Measurements from ENCODE around the gene MATK.

DNA sequence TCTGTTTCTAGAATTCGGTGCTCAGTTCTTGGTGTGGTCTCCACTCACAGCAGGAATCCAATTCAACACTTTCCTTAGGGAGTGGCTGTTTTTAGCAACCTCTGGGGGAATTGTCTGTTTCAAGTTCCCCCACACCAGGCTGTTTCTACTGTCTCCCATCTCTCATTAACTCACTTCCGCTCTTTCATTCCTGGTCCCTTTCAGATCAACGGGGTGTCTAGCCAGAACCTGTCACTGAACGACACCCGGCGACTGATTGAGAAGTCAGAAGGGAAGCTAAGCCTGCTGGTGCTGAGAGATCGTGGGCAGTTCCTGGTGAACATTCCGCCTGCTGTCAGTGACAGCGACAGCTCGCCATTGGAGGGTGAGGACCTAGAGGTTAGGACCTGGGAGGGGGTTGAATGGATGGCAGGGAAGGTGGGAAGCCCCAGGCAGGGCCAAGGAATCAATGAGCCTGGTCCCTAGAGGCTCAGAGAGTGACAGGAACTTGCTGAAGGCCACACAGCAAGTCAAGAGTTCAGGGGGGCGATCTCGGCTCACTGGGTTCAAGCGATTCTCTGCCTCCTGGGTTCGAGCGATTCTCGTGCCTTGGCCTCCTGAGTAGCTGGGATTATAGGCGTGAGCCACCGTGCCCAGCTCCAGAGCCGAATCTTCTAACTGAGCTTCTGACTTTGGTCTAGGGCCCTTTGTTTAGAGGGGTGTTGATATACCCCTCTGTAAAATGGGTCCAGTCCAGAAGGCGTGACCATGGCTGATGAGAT, 52.5 kb downstream of the MATK start:
- TF ChIP-seq, protein P1, sequence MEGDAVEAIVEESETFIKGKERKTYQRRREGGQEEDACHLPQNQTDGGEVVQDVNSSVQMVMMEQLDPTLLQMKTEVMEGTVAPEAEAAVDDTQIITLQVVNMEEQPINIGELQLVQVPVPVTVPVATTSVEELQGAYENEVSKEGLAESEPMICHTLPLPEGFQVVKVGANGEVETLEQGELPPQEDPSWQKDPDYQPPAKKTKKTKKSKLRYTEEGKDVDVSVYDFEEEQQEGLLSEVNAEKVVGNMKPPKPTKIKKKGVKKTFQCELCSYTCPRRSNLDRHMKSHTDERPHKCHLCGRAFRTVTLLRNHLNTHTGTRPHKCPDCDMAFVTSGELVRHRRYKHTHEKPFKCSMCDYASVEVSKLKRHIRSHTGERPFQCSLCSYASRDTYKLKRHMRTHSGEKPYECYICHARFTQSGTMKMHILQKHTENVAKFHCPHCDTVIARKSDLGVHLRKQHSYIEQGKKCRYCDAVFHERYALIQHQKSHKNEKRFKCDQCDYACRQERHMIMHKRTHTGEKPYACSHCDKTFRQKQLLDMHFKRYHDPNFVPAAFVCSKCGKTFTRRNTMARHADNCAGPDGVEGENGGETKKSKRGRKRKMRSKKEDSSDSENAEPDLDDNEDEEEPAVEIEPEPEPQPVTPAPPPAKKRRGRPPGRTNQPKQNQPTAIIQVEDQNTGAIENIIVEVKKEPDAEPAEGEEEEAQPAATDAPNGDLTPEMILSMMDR (IDR thresholded peaks at IDR 0.05): no peak
- TF ChIP-seq POLR2AphosphoS5 (IDR thresholded peaks at IDR 0.05): no peak
